NCI-H2171 treated with DMSO at 0.1 percent for 48 hours (cell line): ENCODE measurements around the gene BRK1.
"Not testable (repeated sequence)": the region's sequence is repeated elsewhere in the genome, so short reads cannot be mapped to it uniquely, and the experiment has no call there.

Experiments used
- DNase-seq: peaks from one replicate; lab custom pipeline; 2025; lab: John Stamatoyannopoulos, UW

Gene BRK1

GRCh38 chr3:10145685-10146084 is 30.2 kb downstream of the BRK1 start:
- DNase-seq: no peak

- no peak for DNase-seq
These were observed 33.8 kb downstream of the BRK1 start for GRCh38 chr3:10149226-10149625.

- DNase-seq: no peak
These were observed 35.5 kb downstream of the BRK1 start for GRCh38 chr3:10150987-10151386.

- no peak for DNase-seq
These were observed 39.1 kb downstream of the BRK1 start for GRCh38 chr3:10154335-10155122.

- peak; percentile 71 for DNase-seq
These were observed 39.6 kb downstream of the BRK1 start for GRCh38 chr3:10155123-10155472.

- DNase-seq: no peak
These were observed 40.2 kb downstream of the BRK1 start for GRCh38 chr3:10155658-10156057.

- no peak for DNase-seq
These were observed 41.6 kb downstream of the BRK1 start for GRCh38 chr3:10157031-10157430.

- not testable (repeated sequence) for DNase-seq
These were observed 43.1 kb downstream of the BRK1 start for GRCh38 chr3:10158555-10158954.

GRCh38 chr3:10160346-10160745 is 44.9 kb downstream of the BRK1 start:
- DNase-seq: no peak

- DNase-seq: no peak
These were observed 45.5 kb downstream of the BRK1 start for GRCh38 chr3:10160925-10161324.

GRCh38 chr3:10162185-10162584 is 46.7 kb downstream of the BRK1 start:
- no peak for DNase-seq

GRCh38 chr3:10164201-10164545 is 48.7 kb downstream of the BRK1 start:
- DNase-seq: not testable (repeated sequence)

- peak; percentile 18 for DNase-seq
These were observed 49.3 kb downstream of the BRK1 start, which contains the start of gene IRAK2 for GRCh38 chr3:10164546-10165393. TSS of gene IRAK2 (plus strand) at chr3:10164919. CDS start at chr3:10164955, 36 bp downstream.

- no peak for DNase-seq
These were observed 50.7 kb downstream of the BRK1 start for GRCh38 chr3:10166213-10166604.

GRCh38 chr3:10169000-10169496 is 53.6 kb downstream of the BRK1 start:
- DNase-seq: no peak

GRCh38 chr3:10170915-10171478 is 55.5 kb downstream of the BRK1 start:
- DNase-seq: no peak

GRCh38 chr3:10173095-10173925 is 57.8 kb downstream of the BRK1 start:
- no peak for DNase-seq

- no peak for DNase-seq
These were observed 58.5 kb downstream of the BRK1 start for GRCh38 chr3:10173926-10174435.

GRCh38 chr3:10175334-10175733 is 59.9 kb downstream of the BRK1 start:
- DNase-seq: not testable (repeated sequence)

GRCh38 chr3:10176150-10176549 is 60.7 kb downstream of the BRK1 start:
- DNase-seq: not testable (repeated sequence)
